Fibroblast of lung (primary cell): Measurements from ENCODE around the gene PLCG1.

Experiments
- EZH2 ChIP-seq: IDR thresholded peaks from 2 replicates; pipeline ENCODE4 v1.5.1; 2012; ENCODE audit warnings: low read length, control low read depth, mild to moderate bottlenecking; ENCODE audit errors: missing control alignments
- TF ChIP-seq, protein P1 (sequence below), 2 donors: IDR thresholded peaks in 1 of 2; conservative IDR thresholded peaks in 1 of 2; 1 replicate in 1 of 2; 2 replicates in 1 of 2; pipeline ENCODE4 v1.5.1; 2011 to 2012; ENCODE audit warnings: low read length in 2 of 2, control low read depth in 1 of 2, inconsistent platforms in 1 of 2, low read depth in 1 of 2, mild to moderate bottlenecking in 1 of 2

DNA sequence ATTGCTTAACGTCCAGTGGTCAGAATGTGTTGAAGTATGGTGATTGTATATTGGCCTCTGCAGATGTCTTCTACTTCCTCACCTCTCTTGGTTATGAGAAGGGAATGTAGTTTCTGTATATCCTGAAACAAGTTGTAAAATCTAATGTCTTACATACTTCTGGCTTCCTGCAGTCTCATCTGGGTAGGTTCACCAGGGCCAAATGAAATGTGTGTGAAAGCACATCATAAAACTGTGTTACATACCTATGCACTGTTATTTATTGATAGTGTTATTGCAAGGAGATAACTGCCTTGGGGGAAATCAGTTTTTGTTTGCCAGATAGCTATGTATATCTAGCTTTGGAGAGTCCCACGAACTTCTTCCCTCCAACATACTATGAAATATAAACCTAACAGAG lies 35.7 kb upstream of the PLCG1 start:
- TF ChIP-seq EZH2, result no peak
- TF ChIP-seq, protein P1, sequence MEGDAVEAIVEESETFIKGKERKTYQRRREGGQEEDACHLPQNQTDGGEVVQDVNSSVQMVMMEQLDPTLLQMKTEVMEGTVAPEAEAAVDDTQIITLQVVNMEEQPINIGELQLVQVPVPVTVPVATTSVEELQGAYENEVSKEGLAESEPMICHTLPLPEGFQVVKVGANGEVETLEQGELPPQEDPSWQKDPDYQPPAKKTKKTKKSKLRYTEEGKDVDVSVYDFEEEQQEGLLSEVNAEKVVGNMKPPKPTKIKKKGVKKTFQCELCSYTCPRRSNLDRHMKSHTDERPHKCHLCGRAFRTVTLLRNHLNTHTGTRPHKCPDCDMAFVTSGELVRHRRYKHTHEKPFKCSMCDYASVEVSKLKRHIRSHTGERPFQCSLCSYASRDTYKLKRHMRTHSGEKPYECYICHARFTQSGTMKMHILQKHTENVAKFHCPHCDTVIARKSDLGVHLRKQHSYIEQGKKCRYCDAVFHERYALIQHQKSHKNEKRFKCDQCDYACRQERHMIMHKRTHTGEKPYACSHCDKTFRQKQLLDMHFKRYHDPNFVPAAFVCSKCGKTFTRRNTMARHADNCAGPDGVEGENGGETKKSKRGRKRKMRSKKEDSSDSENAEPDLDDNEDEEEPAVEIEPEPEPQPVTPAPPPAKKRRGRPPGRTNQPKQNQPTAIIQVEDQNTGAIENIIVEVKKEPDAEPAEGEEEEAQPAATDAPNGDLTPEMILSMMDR (conservative IDR thresholded peaks at IDR 0.05 in 1 of 2, IDR thresholded peaks at IDR 0.05 in 1 of 2; ENCODE audit: low read depth in 1 of 2, low read length in 2 of 2), result no peak
